ENCODE results near the gene ZNF451.

DNA sequence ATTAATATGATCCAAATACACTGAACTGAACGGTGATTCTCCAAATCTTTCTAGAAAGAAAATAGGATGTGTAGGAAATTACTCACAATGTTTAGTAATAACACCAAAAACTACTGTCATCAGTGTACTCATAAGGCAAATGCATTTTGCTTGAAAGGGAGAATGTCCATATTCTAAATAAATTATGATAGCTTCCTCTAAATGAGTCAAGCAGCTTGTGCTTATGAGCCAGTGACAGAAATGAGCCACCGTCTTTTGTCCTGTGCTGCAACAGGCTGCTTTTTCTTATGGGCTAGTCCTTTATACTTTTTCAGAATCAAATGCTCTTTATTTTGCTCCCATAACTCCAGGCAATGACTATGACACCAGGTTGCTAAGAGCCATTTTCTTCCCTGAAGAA lies 4.5 kb upstream of the ZNF451 start:
- TF ChIP-seq, protein P1, sequence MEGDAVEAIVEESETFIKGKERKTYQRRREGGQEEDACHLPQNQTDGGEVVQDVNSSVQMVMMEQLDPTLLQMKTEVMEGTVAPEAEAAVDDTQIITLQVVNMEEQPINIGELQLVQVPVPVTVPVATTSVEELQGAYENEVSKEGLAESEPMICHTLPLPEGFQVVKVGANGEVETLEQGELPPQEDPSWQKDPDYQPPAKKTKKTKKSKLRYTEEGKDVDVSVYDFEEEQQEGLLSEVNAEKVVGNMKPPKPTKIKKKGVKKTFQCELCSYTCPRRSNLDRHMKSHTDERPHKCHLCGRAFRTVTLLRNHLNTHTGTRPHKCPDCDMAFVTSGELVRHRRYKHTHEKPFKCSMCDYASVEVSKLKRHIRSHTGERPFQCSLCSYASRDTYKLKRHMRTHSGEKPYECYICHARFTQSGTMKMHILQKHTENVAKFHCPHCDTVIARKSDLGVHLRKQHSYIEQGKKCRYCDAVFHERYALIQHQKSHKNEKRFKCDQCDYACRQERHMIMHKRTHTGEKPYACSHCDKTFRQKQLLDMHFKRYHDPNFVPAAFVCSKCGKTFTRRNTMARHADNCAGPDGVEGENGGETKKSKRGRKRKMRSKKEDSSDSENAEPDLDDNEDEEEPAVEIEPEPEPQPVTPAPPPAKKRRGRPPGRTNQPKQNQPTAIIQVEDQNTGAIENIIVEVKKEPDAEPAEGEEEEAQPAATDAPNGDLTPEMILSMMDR (IDR thresholded peaks at IDR 0.05): no peak
- TF ChIP-seq RAD21 (conservative IDR thresholded peaks at IDR 0.05 in 1 of 2, IDR thresholded peaks at IDR 0.05 in 1 of 2) (no peak), EP300 (IDR thresholded peaks at IDR 0.05) (no peak), POLR2A (IDR thresholded peaks at IDR 0.05; ENCODE audit: low read length) (no peak), CEBPB (IDR thresholded peaks at IDR 0.05) (no peak), FOSB (CRISPR knock-in tag; IDR thresholded peaks at IDR 0.05) (no peak), ESRRA (IDR thresholded peaks at IDR 0.05; ENCODE audit: borderline replicate concordance, low read length) (no peak)
- TF ChIP-seq, protein P2, sequence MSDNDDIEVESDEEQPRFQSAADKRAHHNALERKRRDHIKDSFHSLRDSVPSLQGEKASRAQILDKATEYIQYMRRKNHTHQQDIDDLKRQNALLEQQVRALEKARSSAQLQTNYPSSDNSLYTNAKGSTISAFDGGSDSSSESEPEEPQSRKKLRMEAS (IDR thresholded peaks at IDR 0.05): no peak
- TF ChIP-seq, protein P3, sequence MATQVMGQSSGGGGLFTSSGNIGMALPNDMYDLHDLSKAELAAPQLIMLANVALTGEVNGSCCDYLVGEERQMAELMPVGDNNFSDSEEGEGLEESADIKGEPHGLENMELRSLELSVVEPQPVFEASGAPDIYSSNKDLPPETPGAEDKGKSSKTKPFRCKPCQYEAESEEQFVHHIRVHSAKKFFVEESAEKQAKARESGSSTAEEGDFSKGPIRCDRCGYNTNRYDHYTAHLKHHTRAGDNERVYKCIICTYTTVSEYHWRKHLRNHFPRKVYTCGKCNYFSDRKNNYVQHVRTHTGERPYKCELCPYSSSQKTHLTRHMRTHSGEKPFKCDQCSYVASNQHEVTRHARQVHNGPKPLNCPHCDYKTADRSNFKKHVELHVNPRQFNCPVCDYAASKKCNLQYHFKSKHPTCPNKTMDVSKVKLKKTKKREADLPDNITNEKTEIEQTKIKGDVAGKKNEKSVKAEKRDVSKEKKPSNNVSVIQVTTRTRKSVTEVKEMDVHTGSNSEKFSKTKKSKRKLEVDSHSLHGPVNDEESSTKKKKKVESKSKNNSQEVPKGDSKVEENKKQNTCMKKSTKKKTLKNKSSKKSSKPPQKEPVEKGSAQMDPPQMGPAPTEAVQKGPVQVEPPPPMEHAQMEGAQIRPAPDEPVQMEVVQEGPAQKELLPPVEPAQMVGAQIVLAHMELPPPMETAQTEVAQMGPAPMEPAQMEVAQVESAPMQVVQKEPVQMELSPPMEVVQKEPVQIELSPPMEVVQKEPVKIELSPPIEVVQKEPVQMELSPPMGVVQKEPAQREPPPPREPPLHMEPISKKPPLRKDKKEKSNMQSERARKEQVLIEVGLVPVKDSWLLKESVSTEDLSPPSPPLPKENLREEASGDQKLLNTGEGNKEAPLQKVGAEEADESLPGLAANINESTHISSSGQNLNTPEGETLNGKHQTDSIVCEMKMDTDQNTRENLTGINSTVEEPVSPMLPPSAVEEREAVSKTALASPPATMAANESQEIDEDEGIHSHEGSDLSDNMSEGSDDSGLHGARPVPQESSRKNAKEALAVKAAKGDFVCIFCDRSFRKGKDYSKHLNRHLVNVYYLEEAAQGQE (IDR thresholded peaks at IDR 0.05): no peak
